GM12873 (cell line): ENCODE results near the gene SLC18A3.

Experiments used
- TF ChIP-seq, protein P1 (sequence below): IDR thresholded peaks from 2 replicates; pipeline ENCODE4 v1.5.1; 2012; ENCODE audit warnings: low read depth, mild to moderate bottlenecking, moderate library complexity, low read length, control low read depth; ENCODE audit not compliant: insufficient read depth; ENCODE audit errors: missing control alignments

Gene SLC18A3

GRCh38 chr10:49655099-49655498 is 45.0 kb downstream of the SLC18A3 start:
- TF ChIP-seq, protein P1, sequence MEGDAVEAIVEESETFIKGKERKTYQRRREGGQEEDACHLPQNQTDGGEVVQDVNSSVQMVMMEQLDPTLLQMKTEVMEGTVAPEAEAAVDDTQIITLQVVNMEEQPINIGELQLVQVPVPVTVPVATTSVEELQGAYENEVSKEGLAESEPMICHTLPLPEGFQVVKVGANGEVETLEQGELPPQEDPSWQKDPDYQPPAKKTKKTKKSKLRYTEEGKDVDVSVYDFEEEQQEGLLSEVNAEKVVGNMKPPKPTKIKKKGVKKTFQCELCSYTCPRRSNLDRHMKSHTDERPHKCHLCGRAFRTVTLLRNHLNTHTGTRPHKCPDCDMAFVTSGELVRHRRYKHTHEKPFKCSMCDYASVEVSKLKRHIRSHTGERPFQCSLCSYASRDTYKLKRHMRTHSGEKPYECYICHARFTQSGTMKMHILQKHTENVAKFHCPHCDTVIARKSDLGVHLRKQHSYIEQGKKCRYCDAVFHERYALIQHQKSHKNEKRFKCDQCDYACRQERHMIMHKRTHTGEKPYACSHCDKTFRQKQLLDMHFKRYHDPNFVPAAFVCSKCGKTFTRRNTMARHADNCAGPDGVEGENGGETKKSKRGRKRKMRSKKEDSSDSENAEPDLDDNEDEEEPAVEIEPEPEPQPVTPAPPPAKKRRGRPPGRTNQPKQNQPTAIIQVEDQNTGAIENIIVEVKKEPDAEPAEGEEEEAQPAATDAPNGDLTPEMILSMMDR: no peak

GRCh38 chr10:49656845-49657493 is 46.9 kb downstream of the SLC18A3 start:
- TF ChIP-seq, protein P1: no peak

DNA sequence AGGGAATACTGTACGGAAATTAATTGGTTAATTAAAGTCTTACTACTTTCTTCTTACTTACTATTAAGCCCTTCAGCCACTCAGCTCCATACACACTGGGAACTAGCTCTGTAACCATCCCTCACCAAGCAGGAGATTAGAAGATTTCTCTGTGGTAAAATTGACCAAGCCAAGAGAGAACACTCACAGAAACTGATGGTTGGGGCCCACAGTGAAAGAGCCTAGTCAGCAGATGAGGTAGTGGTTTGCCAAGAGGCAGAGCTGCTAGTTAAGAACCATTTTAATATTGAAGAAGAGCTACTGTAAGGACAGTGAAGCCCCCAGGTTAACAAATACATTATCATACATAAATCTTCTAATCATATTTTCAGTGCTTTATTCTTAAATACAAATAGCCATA is 47.5 kb downstream of the SLC18A3 start:
- TF ChIP-seq, protein P1: no peak

- TF ChIP-seq, protein P1: no peak
Measured at GRCh38 chr10:49661140-49661856, 51.2 kb downstream of the SLC18A3 start.
